HL-60/S4 (cell line): ENCODE measurements around the gene FGF14.
"Not testable (repeated sequence)": the region's sequence is repeated elsewhere in the genome, so short reads cannot be mapped to it uniquely, and the experiment has no call there.

Source experiments
- in situ Hi-C: fragments of 300-500 bp; cut with MboI; formaldehyde crosslinking; loops from 2 replicates; pipeline ENCODE4 v1.14.3; 2022; ENCODE audit warnings: low sequenced_read_pairs

FGF14 gene

DNA sequence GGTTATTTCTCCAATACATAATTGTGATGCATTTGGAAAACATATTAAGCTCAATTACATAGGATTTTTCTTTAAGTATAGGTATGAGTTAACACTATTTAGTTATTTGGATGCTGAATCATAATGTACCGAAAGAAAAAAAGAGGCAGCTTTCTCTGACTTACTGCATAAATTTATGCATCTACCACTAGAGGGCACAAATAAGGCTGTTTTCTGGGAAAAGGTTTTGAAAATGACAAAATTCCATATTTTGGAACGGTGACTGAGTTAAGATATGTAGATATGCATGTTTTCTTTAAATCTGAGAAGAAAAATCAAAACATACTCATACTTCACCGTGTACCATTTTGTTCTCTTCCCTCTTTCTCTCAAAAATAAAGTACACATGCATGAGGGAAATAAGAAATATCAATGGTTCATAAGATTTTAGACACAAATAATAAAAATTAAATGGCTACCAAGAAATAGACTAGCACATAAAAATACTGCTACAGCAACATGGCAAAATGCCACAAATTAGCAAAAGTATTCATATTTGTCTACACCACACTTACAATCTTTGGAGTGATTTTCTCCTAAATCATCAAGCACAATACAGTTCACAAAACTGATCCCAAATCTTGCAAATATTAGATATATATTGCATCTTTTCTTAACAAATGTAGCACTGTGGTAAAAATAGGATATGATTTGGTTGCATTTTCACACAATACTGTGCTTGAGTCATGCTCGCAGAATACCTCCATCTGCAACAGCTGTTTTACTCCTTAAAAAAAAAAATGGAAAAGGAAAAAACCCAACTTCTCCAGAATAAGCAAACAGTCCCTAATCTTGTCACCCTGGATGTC is 260.0 kb downstream of the FGF14 start:
- in situ Hi-C loops, result no loop called here

DNA sequence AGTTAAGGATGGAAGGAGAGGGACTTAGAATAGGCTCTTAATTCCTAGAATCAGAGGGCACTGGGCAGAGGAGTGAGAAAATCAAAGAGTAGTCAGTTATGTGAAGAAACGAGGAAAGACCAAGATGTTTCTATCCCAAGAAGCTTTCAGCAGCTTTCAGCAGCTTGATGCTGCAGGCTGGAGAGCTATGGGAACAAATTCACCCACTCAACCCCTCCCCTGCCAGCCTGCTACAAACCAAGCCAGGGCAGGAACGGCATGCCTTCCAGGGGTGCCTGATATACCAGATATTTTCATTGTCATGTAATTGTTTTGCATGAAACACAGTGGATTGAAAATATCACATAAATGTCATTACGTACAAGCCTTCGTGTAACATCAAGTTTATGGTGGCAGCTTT is 262.2 kb downstream of the FGF14 start:
- in situ Hi-C loops, result no loop called here

DNA sequence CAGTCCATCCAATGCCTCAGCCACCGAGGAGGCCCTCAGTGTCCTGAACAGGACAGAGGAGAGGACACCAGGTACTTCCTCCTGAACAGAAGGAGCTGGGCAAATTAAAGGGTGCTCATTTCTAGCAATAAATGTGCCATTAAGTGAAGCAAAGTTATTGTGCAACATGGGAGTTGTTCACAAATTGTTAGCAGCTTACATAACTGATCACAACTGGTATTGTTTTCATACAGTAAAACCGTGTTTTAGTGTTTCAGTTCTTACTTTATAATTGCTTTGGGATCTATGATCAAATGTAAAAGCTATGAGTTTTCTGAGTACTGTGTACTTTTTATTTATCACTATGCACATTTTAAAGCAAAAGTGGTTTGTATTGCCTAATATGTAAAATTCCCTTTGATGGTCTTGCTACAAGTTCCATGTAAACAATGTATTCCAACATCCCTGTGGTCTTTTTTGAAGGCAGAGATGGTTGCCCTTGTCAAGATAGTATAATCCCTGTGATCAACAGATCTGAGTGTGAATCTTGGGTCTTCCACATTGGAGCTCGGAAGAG is 263.1 kb downstream of the FGF14 start:
- in situ Hi-C loops, result no loop called here

DNA sequence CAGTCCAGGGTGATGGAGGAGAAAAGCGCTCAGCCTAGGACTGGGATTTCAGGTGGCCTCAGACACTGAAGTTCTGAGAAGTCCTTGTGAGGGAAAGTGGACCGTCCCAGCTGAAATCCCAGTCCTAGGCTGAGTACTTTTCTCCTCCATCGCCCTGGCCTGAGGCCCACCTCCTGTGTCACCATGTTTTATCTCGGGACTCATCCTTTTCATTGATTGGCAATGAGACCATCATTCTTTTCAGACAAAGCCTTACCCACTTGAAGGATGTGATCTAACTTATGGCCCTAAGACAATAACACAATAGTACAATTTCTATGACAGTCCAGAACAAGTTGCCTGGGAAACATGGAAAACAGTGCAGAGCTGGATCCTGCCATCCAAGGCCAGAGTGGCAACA is 263.9 kb downstream of the FGF14 start:
- in situ Hi-C loops, result not testable (repeated sequence)

DNA sequence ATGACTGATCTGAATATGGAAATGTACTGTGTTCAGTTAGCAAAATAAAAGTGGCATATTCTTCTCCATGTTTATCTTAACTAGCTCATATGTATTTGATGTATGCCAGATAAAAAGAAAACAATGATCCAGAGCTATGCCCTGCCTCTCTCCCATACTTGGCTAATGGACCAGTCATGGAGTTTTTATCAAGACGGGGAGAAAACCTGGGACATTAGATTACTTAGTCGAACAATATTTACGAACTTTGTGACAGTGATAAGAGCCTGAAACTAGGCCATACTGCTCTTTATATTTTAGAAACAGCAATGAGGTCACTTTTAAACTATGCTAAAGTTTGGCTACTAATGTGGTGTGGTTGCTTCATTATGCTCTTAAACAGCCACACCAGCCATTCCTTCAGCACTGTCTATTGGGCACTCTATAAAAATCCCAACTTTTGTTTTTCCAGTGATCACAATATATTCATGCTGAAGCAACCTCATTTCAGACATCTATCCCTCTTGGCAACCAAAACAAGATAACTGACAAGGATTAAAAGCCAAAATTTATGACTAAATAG is 265.0 kb downstream of the FGF14 start:
- in situ Hi-C loops, result no loop called here

DNA sequence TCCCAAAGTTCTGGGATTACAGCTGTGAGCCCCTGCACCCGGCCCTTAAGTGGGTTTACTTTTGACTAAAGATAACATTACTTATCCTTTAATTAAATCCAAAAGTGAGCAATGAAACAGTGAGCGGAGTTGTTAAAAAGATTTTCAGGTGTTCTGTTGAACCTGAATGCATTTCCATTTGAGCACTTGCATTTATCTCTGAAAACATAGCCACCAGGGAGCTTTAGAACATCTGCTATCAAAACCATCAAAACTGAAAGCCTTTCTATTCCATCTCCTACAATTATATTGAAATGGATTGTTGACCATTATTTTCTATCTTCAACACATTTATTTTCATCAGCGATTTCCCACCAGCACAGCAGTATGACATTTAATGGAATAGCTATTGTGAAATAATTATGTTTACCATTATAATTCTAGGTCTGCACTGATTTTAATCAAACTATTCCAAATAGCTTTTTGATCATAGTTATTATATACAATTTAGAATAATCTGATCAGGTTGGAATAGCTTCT is 269.0 kb downstream of the FGF14 start:
- in situ Hi-C loops, result no loop called here

DNA sequence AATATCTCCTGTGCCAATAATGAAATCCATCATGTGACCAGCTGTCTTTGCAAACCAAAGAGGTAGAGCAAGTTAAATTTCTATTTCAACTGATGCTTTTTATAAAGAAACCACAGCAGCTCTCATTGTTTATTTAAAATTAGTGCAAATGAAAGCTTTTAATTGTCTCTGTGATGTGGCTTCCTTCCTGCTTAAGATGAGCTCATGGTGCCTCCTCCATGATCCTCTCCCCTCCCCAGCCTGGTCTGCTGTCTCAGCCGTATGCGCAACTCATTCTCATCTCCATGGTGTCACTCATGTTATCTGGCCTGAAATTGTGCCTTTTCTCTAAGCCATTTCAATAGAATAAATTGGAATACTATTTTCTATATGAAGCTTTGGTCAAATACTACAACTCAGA is 270.6 kb downstream of the FGF14 start:
- in situ Hi-C loops, result no loop called here

DNA sequence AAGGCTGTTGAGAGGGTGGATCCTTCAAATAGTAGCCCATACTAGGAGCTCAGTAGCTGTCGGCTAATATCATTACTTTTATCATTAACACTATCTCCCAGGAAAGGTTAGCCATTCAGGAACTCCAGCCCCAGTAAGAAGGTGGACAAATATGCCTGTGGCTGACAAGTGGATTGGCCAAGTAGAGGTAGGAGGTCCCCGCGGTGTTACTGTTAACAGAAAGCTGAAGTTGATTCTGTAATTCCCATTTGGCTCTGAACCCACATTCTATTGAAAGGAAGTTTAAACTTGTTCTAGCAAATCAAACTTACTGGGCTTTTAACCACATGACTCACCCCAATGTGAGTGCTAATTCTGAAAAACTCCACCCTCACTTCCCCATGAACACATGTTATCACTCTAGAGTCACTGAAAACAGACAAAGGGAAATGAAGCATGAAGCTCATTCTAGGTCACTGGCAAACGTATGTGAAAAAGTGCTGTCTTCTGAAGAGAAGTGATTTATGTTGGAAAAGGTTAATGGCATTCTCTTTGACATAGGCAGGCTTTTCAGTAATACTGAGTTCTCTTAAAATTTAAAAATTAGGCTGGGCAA is 273.5 kb downstream of the FGF14 start:
- in situ Hi-C loops, result no loop called here

DNA sequence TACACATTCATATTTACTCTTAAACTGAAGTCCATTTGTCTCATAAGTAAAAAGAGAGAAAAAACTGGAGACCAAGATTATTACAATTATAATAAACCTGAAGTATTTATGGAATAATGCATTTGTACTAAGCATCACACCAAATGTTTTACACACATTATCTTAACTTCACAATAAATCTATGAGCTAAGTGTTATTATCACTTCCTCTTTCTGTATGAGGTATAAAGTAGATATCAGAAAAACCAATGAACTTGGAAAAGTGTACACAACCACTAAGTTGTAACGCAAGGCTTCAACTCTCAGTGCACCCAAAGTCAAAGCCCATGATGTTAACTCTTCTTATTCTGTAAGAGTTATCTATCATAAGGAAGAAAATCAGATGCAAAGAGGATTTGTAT is 274.7 kb downstream of the FGF14 start:
- in situ Hi-C loops, result no loop called here

DNA sequence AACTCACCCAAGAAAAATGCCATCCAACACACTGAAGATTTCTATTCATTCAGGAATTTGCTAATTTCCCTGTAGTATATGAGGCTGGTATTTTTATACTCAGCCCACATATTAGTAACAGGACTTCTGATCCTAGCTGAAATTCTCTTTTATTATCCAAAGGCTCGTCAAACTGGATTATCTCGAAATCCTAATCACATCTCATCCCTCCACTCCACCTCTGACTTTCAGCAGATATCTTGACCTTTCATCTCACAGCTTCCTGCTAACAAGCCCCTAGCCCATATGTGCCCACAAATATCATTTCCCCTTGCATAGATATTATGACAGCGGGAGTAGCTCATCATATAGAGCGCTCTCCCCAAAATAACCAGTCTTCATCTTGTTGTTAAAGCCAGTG is 279.7 kb downstream of the FGF14 start:
- in situ Hi-C loops, result no loop called here

DNA sequence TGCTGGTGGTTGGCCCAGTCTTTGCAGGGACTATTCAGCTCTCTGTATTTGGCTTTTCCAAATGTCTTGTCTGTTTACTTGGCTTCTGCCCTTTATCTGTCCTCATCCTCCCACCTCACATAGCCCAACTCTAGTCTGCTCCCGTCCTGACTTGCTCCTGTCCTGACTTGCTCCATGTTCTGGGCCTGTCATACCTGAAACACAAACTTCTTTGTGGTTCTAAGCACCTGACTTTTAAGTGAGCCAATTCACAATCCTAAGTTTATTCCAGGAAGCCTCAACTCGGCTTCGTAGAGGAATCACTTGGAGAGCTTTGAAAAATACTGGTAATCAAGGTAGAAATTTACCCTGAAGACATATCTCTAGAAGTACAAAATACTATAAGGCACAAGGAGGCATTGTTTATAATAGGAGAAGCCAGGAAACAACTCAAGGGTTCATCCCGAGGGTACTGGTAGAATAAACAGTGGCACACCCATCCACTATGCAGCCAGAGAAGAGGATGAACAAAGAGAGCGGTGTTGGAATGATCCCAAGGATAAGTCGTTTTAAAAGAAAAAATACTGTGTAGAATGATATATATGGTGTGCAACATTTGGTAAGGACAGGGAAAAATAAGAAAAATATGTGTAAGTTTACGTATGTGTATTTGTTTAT is 284.5 kb downstream of the FGF14 start:
- in situ Hi-C loops, result no loop called here

DNA sequence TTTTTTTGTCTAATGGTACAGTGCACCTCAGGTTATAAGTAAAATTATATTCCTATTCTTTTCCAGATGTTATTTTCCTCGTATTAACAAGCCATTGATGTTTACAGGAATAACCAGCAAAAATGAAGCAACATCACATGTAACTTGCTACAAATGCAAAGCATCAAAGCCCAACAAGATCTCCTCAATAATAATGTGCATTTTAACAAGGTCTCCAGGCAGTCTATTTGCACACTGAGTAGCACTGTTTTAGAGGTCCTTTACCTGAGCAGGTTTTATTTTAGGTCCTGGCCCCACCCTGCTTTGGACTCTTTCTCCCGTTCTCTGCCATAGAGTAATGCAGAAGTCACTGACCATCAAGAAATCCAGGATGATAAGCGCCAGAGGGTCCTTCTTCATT is 298.4 kb downstream of the FGF14 start:
- in situ Hi-C loops, result no loop called here

DNA sequence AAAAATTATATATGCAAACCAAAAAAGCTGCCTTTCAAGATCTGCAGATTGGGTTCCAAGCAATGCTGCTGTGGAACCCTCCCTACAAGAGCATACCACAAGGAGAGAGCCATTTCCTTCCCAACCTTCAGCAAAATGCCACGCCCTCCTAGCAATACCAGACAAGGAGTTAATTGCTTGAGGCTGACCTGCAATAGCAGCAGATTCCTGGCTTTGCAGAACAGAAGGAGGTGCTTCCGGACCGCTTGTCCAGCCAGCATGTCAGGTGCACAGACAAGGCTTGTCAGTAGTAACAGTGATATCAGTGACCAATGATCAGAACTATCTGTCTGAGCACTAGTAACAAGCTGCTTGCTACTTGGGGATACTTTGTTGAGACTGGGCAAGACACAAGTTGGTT is 301.6 kb downstream of the FGF14 start:
- in situ Hi-C loops, result no loop called here

DNA sequence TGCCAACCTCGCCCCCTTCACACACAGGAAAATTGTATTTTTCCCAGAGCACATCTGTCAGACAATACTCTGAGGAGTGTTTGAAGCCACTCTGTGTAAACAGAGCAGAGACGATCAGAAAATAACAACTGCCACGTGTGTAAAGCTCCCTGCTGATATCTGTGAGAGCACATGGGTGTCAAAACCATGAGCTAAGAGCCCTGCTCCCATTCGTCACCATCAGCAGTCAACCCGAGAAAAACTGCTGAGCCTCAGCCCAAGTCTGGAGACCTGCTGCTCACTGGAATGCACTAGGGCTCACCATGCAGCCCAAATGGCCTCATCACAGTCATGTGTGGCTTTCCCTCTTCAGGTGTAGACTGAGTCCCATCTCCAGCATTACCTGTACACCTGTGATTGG is 304.1 kb downstream of the FGF14 start:
- in situ Hi-C loops, result no loop called here

DNA sequence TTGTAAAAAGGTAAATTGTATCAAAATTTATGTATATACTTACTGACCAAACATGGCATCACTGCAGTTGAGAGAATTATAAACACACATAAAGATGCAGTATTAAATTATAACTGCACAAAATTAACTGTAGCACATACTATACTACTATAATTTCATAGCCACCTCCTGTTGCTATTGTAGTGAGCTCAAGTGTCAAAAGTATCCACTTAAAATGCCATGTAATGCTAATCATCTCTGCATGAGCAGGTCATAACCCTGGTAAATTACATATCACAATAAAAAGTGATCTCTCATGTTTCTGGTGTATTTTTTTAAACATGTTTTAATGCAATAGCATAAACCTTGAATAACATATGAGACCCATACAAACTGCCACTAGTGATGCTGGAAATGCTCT is 308.6 kb downstream of the FGF14 start:
- in situ Hi-C loops, result not testable (repeated sequence)

DNA sequence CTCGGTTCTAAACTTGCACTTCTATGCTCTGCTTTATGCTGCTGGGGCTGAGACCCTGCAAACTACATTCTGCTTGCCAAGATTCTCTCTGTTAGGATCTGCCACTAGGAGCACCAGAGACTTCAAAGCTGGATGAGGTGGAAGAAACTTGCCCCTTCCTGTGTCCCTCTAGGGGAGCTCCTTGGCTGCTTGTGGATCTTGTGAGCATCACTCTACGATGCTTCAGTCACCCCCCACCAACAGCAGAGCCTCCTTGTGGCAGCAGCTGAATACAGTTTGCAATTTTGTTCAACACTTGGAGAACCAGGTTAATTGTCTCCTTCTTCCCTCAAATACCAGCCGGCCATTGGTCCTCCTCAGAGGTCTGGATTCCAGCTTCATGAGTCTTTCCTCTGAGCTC is 310.6 kb downstream of the FGF14 start:
- in situ Hi-C loops, result no loop called here

DNA sequence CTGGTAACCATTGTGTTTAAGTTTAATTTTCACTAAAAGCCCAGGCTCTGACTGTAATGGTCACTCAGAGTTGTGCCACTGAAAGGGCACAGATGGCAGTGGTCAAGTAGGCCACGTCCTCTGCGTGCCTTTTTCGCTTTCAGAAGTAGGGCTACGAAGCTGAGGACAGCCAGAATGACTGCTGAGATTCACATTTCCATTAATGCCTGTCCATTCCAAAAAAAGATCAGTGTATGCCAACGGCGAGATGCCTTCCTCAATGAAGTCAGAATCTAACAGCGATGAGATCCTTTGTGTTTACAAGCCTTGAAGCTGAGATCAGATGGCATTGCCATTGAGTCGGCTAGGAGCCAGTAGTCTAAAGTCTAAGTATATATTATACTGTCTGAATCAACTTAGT is 311.3 kb downstream of the FGF14 start:
- in situ Hi-C loops, result no loop called here

DNA sequence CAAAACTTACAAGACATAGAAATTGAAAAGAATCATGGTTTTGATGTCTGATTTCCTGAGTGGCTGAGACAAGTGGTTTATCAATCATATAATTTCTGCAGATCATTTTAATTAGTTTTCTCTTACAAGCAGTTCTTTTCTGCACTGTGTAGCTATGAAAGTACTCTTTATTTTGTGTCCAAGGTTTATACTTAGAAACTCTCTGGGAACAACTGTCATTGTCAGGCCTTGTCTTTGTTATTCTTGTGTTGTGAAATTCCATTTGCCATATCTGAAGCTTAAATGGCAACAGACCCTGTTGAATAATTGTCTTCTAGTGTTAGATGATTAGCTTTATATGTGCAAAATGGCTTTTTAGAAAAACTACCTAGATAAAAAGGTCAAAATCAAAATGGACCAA is 312.1 kb downstream of the FGF14 start:
- in situ Hi-C loops, result no loop called here

DNA sequence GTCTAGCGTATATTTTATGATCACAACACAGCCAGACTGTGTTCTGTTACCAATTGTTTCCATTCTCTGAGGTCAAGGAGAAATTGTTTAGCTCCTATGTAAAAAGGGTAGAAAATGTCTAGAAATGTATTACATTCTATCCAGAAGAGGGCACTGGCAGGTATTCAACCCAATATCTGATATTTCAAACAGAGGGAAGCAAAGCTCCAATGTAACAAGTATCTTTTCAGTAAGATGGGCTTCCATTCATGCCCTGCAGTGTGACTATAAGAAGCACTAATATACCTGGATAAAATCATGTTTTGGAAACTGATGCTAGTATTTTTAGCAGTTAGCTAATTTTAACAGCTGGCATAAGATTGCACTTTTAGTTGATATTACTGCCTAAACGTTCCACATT is 312.7 kb downstream of the FGF14 start:
- in situ Hi-C loops, result no loop called here

DNA sequence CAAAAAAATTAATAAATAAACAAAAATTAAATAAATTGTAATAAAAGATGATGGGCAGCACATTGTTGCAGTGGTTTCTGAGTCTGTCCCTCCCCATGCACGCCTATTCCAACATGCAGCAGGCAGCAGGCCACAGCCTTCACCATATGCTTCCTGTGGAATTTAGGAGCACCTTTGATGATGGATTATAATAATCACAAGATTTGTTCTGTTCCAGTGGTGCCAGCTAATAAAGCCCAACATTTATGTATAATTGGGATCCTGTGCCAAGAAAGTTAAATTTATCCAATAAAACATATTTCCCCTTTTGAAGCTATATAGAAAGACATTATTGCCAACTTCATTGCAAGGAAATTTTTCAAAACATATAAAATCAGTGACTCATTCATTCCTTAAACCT is 328.6 kb downstream of the FGF14 start:
- in situ Hi-C loops, result no loop called here

DNA sequence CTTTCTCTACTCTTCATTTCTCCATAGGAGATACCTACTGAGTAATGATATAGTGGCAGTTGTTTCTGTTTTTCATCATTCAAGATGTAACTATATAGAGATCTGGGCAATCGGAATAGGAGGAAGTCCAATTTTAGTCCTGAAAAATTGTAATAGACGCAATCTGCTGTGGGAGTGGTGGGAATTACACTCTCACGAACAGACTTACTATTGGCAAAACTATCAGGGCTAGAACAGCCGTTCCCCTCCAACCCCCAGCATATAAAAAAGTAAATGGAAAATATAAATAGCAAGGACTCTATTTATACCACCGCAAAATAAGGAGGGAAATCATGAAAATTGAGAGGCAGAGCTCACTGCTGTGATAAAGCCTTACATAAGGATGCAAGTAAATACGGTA is 330.1 kb downstream of the FGF14 start:
- in situ Hi-C loops, result no loop called here
